SW 1271 (cell line): ENCODE data around the gene SORCS2.

Source experiments
- DNase-seq, 2 experiments: peaks; one replicate each; lab custom pipeline; 2025; lab: John Stamatoyannopoulos, UW

The SORCS2 gene

DNA sequence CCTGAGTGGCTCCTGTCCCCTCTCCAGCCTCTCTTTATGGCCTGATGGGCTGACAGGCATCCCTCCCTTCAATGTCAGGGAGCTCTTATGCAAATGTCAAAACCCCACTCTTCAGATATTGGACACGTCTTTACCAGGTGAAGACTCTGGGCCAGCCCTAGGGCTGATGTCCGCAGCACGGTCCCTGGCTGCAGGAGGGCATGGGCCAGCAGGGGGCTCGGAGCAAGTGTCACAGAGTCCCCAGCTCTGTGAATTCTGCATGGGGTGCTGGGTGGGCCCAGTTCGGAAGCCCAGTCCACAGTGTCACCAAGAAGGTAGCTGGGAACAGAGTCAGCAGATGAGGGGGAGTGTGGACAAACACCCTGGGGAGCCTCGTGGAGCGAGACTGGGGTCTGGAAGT, 282.0 kb downstream of the SORCS2 start:
- DNase-seq: no peak

DNA sequence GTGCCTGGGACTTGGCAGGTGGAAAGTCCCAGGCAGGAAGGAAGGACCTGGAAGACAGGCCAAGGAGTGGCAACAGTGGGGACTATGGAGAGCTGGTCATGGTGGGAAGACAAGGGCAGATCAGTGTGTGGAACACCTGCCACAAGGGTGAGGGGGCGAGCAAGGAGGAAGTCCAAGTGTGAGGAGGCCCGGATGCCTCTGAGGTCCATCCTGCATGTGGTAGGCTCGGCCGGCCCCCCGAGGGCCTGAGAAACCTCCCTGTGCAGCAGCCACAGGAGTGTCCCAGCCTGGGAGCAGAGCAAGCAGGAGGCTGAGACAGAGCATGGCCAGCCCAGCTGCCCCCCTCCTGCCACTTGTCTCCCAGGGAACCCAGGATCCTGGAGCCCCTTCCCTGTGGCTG, 282.9 kb downstream of the SORCS2 start:
- no peak for DNase-seq

DNA sequence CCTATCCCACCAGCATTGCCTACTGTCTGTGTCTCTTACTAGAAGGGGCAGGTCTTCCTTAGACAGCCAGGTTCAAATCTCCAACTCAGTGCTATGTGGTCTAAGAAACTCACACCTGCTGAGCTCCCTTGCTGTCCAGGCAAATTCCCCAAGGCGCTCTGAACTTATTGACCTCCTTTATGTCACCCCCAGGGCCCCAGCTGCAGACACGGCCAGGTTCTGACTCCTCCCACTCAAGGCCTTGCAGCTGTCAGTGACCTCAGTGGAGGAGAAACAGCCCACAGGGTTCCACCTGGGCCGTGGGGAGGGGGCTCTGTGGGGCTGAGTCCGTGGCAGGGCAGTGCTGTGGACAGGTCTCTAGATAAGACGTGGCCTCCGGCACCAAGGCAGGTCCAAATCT, 284.5 kb downstream of the SORCS2 start:
- DNase-seq: no peak

DNA sequence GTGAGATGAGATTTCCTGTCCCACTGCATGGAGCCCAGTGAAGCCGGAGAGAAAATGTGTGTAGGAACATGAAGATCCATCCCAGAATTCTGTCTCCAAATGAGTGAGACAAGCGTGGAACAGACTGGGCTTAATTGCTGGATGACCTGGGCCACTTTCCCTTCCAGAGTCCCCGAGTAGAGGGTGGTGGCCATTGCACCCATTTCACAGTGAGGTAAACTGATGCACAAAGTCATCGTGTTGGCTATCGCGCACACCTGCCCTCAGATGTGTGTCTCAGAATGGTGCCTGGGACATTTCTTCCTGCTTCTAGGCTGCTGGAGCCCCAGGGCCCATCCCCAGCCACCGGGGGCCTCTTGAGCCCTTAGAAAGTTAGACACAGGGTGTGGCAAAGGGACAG, 285.4 kb downstream of the SORCS2 start:
- DNase-seq: no peak

DNA sequence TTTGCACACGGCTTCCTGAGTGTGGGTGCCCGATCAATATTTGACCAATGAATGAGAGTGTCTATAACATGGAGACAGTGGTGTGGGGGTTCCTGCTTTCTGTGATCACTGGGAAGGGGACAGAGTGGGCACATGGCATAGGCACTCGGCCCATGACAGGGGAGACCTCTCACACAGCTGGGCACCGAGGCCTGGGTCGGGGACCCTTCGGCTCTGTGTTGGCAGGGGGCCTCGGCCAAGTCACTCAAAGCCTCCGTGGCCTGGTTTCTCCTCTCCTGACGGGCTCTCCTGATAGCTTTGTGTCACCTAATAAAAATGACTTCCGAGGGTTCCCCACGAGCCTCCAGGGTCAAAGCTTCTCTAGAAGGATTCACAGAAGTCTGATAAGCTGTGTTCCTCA, 286.3 kb downstream of the SORCS2 start:
- DNase-seq: no peak

DNA sequence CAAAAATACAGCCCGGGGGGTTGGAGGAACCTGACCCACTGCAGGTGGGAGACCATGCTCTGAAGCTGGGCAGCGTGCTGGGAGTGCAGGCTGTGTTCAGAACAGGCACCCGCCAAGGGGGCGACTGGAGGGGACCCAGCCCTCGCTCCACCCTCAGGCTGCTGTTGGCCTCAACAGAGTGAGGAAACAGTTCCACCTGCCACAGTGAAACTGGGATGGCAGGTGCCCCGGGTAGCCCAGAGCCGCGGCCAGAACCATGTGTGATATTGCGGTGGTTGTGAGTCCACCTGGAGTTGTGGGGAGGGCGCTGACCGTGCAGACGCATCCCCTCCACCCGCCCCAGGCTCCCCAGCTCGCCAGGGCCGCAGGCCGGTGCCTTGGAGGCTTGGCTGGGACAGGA, 288.1 kb downstream of the SORCS2 start:
- DNase-seq: no peak

DNA sequence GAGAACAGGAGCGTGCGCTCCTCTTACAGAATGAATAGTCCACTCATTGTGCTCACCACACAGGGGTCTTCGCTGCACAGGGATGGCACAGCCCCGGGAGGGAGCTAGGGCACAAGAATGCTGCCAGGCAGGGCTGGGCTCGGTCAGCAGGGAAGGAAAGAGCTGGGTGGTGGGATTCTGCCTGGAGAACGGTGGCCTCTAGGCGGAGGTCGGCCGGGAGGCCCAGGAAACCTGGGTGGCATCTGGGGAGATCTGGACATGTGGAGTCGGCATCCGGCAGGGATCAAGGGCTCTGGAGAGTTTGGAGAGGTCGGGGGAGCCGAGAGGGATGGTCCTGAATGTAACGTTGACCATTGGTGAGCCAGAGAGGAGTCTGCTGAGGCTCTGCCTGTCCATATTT, 288.9 kb downstream of the SORCS2 start:
- DNase-seq: no peak

DNA sequence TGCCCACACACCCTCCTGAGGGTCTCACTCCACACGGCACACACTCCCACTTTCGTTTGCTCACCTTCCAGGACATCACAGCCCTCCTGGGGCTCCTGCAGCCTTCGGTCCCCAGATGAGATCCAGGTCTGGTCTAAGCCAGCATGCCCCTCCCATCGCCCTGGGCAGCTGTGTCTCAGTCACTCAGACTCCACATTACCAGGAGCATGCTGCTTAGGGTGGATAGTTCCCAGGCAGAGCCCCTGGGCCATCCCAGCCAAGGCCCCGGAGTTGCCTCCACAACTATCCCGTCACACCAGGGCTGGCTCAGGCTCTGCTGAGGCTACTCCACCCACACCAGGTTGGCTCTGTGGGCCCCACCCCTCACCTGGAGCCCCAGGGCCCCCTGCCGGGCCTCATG, 292.8 kb downstream of the SORCS2 start:
- no peak for DNase-seq

DNA sequence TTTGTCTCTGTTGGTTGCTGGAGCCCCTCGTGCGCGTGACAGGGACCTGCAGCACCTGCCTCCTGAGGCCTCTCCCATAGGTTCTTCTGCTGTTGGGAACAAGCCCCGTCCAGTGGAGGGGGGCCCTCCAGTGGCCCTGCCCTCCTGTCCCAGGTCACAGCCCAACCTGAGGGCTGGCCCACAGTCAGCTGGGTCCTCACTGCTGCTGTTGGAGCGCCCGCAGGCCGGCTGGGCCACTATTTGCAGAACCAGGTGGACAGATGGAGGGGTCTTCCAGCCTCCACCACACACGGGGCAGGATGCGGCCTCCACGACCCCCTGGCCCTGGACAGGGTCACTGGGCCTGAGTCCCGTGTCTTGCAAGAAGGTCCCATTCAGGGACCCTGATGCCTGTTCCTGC, 293.8 kb downstream of the SORCS2 start:
- no peak for DNase-seq

DNA sequence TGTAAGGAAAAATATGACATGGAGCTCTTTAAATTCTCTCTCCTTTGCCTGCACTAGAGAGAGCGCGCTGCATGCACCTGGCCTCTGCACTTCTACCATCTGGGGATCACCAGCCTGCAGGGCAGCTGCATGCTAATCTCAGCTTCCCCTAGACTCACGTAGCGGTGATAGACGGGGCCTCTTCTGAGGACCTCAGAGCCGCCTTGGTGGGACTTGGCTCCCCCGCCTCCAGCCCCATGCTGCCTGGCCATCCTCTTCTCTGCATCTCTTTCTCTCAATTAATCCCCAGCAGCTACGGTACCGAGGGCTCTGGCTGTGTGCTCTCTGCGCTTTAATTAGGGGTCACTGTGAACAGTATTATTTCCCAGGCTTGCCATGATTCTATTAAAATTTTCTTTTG, 295.2 kb downstream of the SORCS2 start:
- DNase-seq: no peak

DNA sequence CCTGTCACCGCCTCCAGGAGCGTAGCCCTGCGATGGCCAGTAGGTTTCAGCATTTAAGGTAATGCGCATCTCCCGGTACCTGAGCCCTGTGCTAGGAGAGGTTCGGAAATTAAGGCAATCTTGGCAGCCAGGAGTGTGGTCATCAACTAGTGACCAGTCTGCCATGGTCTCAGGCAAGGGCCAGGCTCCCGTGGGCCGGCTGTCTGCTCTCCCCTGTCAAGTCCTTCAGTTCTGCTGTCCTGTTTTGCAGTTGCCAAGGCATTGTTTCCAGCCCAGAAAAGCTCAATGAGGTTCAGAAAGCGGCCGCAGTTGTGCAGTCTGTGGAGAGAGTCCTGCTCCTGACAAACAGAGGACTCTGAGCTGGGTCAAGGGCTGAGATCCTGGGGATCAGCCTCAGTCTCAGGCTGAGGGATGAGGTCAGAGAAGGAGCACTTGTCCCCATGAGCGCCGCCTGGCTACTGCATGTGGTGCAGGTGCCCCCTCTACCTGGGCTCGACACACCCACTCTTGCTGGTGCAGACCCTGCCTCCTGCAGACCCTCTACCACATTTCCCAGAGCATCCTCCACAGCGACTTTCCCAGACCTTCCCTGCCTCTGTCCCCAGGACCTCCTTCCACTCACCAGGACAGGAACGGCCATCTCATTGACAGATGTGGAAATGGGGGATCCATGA, 295.8 kb downstream of the SORCS2 start:
- DNase-seq: no peak

DNA sequence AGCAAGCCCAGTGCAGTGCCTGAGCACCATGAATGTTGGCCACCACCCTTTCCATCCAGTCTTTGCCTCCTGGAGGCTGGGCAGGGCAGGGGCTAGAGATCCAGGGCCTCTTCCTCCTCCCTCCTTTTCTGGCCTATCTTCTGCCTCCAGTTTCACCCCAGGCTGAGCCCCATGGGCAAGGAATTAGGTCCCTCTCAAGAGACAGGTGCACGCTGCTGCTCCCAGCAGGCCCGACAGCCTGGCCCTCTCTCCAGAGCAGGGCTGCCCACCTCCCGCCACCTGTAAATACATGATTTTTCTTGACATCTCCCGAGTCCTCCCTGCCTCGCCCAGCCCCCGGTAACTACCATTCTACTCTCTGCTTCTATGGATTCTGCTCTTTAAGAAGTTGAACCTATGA, 299.6 kb downstream of the SORCS2 start:
- DNase-seq: no peak

DNA sequence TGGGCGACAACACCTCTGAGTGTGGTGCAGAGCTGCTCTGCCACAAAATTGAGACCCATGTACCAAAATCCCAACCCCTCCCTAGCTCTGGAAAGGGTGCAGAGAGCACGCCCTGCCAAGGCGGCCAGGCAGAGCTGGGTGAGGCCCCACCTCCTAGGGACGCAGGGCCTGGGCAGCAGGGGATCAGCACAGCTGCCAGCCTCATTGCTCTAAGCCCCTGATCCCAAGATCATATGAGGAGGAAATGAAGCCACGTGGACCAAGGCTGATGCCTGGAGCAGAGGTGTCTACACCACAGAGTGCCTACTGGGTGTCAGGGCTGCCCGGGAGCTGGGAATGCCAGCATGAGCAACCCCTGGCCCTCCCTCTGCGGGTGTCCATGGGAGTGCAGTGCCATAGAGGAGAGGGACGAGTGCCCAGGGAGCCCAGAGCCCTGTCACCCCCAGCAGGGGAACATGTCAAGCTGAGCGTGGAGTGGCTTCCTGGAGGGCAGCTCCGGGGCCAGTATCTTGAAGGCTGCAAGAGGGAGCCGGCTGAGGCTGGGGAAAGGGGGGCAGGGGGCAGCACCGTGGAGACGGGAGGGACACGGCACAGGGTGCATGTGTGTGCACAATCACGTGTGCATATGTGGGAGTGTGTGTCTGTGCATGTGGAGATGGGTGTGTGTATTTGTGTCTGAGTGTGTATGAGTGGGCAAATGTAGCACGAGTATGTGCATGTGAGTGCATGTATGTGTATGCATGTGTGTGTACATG, 306.3 kb downstream of the SORCS2 start:
- DNase-seq: no peak

DNA sequence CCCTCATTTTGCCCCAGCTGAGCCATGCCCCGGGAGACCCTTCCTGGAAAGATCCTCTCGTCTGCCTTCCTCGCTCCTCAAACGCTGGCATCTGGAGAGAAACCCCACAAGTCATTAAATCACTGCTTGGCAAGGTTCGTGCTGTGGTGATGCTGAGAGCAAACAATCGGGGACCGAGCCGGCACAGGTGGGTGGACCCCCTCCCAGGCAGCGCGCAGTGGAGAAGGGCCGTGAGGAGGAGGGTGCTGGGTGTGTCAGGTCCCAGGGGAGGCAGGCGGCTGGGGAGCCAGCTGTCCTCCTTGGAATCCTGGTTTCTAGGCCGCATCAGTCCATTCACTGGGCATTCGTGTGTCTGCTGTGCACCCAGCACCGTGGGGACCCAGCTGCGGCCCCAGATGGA, 307.3 kb downstream of the SORCS2 start:
- DNase-seq: no peak

DNA sequence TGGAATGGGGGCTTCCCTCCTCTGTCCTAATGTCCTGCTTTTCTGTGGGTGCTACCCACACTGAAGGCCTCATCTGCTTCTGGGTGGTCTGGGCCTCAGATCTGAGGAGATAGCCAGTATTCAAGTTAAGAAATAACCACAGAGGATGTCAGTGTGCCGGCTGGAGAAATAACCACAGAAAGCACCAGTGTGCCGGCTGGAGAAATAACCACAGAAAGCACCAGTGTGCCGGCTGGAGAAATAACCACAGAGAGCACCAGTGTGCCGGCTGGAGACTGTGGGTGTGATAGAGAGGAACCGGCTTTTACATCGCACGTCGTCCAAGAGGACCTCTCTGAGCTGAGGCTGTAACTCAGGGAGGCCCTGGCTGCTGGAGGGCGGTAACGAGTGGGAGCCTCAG, 308.1 kb downstream of the SORCS2 start:
- DNase-seq: no peak

DNA sequence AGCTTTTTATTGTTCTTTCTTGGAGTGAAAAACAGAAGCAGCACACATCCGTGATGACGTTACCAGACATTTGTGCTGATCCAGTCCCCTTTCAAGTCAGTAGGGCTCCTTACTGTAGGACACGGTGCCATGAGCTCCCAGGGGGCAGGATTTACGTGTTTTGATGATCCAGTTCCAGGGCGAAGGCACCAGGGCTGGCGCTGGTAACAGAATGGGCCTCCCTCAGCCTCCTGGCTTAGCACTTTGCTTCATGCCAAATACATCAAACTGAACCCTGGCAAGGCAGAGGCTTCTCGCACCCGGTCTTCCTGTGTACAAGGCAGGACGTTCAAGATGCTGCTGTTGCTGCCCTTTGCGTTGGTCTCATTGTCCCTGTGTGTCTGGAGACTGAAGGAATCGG, 309.0 kb downstream of the SORCS2 start:
- DNase-seq: no peak

DNA sequence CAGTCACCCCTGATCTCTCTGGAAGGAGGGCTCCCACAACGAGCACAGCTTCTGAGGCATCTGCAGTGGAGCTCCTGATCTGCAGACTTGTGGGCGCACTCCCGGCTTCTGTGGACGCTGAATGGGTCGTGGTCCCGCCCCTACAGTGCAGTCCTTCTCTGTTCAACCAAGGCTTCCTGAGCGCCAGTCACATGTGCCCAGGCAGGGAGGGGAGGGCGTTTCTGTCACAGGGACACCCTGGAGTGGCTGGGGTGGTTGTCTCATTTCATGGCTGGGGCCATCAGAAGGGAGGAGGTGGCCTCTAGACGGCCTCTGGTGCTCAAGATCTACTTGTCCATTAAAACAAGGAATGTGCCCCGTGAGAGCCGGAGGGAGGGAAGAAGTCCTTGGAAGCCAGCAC, 309.5 kb downstream of the SORCS2 start:
- DNase-seq: no peak

DNA sequence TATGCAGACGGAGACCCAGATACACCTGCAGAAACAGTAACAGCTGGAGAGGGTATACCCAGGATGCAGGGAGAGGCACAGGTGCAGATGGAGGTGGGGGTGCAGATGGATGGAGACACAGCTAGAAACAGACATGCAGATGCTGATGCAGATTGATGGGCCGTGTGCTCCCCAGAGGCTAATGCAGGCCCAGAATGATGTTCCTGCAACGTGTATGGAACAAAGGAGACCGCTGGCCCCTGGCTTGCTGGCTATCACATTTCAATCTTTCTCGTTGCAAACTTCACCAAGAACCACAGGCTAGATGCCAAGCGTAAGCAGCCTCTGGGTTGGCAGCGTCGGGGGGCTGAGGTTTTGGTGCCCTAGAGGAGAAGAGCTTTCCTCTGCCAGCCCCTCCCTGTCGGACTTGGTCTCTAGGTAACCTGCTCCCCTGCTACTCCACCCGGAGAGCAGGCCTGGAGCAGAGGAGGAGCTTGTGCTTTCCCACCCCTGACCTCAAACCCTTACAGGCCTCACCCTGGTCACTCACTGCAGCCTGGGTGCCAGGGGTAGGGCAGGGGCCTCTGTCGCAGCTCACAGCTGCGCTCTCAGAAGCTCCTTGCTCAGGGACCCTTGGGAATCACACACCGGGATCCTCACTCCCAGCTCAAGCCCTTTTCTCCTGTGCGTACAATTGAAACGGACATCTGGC, 311.4 kb downstream of the SORCS2 start:
- no peak for DNase-seq

DNA sequence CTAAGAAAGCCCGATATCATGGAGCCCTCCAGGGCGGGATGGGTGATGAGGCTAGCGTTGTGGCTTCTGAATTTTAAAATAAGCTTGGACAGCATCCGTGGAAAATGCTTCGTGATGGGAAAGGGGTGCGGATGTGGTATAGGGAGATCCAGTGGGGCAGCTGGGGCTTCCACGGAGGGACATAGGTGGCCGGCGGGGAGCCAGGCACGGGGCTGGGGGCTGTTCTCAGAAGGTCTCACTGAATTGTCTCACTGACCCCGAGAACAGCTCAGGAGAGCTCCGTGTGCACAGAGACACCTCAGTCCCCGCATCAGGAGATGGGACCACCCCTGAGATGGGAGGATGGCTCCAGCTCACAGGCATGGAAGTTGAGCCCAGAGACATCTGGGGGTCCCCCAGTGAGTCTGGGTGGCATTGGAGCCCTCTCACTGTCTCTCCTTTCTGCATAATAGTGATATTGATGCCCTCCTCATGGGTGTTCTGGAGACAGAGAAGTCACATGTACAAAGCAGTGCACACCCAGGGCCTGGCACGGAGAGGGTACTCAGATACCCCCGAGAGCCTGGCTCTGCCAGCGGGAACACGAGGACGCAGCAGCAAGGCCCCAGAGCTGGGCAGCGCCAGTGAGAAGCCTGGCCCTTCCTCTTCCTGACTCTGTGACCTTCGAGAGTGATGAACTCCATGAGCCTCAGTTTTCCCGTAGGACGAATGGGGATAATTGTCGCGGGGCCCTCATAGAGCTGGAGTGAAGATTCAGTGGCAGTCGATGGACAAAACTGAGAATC, 313.0 kb downstream of the SORCS2 start:
- no peak for DNase-seq

DNA sequence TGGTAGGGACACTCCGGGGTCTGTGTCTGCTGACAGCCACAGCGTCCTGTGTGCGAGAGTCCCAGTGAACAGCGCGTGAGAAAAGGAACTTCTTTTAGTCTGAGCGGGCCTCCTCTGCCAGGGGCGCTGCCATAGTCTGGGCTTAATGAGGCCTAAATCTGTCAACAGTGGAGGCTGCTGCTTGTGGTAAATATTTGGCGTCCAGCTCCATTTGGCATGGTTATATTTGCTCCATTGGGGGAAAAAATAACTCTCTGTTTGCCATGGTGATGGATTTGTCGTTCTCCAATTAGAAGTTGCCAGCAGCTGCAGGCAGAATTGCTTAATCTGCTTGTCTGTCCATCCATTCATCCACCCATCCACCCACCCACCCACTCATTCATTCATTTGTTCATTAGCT, 313.8 kb downstream of the SORCS2 start:
- no peak for DNase-seq

DNA sequence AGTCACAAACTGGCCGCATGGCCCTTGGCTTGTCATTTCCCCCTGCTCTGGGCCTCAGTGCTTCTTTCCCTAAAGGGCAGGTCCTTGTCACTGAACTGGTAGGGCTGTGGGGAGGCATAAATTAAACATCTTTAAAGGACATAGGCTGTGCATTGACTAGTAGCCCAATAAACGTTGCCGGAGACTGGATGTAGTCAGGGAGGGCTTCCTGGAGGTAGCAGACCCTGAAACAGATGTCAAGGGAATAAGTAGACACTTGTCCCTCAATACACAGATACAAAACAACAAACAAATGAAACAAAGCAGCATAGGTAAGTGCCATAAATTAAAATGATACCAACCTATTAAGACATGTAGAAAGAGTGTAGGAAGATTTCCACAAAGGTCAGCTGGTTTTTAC, 314.2 kb downstream of the SORCS2 start:
- no peak for DNase-seq

DNA sequence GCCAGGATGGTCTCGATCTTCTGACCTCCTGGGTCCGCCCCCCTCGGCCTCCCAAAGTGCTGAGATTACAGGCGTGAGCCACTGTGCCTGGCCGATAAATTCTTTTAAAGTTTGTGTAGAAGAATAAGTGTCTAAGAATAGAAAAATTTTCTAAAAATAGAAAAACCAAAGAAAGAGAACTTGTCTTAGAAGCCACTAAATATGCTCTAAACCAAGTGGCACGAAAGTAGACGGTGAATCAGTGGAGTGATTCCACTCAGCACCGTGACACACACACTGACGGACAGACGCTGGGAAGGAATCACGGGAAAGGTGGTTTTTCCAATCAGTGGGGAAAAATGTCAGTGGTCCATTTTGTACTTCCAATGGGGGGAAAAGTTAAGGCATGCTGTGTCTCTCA, 315.0 kb downstream of the SORCS2 start:
- no peak for DNase-seq

DNA sequence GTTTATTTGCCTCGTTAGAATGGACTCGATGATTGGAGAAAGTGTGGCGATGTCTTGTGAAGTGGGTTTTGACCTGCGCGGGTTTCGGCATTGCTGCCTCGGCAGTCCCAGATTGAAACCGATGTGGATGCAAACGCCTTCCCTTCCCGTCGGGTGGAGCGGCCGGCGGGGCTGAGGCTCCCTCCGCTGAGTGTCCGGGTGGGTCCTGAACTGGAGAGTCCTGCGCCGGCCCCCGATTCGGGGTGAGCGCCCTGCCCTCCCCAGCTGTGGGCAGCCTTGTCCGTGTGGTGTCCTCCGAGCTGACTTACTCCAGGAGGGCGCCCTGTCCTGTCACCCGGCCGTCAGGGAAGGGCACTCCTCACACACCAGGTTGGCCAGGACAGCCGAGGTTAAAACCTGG, 317.7 kb downstream of the SORCS2 start:
- DNase-seq: no peak
